ENCODE measurements around the gene RASA2.
"Not testable (repeated sequence)": the region's sequence is repeated elsewhere in the genome, so short reads cannot be mapped to it uniquely, and the experiment has no call there.

RASA2 gene

DNA sequence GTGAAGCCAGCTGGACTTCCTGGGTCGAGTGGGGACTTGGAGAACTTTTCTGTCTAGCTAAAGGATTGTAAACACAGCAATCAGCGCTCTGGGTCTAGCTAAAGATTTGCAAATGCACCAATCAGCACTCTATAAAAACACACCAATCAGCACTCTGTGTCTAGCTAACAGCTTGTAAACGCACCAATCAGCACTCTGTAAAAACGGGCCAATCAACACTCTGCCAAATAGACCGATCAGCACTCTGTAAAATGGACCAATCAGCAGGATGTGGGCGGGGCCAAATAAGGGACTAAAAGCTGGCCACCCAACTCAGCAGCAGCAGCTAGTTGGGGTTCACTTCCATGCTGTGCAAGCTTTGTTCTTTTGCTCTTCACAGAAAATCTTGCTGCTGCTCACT is 141.5 kb downstream of the RASA2 start:
- not testable (repeated sequence) for H3K27me3 Mint-ChIP-seq; ATAC-seq (replicated peaks; ENCODE audit: extremely low read depth, poor library complexity, severe bottlenecking); DNase-seq (ENCODE audit: low spot score in 2 of 2); H3K27ac Mint-ChIP-seq (ENCODE audit: low read depth); H3K4me1 Mint-ChIP-seq; H3K9me3 Mint-ChIP-seq; H3K36me3 Mint-ChIP-seq (ENCODE audit: insufficient read depth); H3K4me3 Mint-ChIP-seq

DNA sequence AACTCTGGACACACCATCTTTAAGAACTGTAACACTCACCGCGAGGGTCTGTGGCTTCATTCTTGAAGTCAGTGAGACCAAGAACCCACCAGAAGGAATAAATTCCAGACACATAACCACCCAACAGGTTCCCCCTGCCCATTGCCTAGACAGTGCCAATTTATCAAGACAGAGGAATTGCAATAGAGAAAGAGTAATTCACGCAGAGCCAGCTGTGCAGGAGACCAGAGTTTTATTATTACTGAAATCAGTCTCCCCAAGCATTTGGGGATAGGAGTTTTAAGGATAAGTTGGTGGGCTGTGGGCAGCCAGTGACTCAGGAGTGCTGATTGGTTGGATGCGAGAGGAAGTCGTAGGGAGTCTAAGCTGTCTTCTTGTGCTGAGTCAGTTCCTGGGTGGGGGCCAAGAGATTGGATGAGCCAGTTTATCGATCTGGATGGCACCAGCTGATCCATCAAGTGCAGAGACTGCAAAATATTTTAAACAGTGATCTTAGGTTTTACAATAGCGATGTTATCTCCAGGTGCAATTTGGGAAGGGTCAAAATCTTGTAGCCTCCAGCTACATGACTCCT is 142.1 kb downstream of the RASA2 start:
- not testable (repeated sequence) for H3K4me3 Mint-ChIP-seq; H3K27ac Mint-ChIP-seq (ENCODE audit: low read depth); H3K9me3 Mint-ChIP-seq; ATAC-seq (replicated peaks; ENCODE audit: extremely low read depth, poor library complexity, severe bottlenecking); H3K36me3 Mint-ChIP-seq (ENCODE audit: insufficient read depth); H3K4me1 Mint-ChIP-seq; H3K27me3 Mint-ChIP-seq; DNase-seq (ENCODE audit: low spot score in 2 of 2)

DNA sequence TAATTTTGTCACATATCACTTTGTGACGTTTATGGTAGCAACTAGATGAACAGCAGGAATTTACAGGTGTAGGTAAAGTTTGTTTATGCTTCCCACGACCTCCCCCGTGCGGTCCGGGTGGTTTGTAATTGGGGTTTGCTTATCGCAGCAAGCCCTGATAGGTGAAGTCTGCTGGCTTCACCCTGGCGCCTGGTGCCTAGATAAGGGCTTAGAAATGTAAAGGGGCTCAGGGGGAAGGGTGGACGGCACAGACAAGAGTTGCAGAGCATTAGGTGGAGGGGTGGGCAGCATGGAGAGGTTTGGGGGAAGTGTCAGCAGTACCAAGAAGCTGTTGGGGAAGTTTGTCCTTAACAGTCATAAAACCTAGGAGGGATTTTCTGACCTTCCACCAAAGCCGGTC is 143.1 kb downstream of the RASA2 start:
- H3K27ac Mint-ChIP-seq (ENCODE audit: low read depth), result no peak overlapping the region
- H3K27me3 Mint-ChIP-seq, result peaks cover 9% of the 10 kb centered on the region
- H3K4me1 Mint-ChIP-seq, result no peaks in the 10 kb centered on the region

DNA sequence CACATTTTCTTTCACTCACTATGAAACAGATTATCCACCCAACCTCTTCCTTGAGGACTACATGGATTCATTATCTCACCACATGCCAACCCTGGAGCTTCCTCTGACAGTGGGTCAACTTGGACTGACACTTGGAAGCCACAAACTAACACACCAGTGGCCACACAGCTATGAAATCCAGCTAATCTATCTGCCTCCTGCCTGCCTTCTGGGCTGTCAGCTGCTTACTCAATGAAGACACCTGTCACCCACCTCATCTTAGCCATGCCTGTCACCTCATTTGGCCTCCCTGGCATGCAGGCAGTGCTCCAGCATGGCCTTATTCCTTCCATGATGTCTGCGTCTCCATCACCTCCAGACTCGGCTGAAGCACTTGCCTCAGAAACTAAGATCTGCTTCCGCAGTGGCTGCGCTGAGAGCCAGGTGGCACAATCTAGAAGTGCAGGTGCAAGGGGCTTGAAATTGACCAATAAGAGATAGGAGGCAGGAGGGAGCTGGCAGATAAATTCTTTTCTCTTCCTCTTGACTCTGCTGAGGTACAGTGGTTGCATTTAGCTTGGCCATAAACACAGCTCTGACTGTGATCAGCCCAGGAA is 146.1 kb downstream of the RASA2 start:
- H3K27me3 Mint-ChIP-seq, result peaks cover 9% of the 10 kb centered on the region
- DNase-seq (ENCODE audit: low spot score in 2 of 2) (no peak), ATAC-seq (replicated peaks; ENCODE audit: extremely low read depth, poor library complexity, severe bottlenecking) (no peak)
- H3K36me3 Mint-ChIP-seq (ENCODE audit: insufficient read depth), result no peaks in the 10 kb centered on the region
- peaks cover 5% of the 10 kb centered on the region for H3K9me3 Mint-ChIP-seq
- H3K27ac Mint-ChIP-seq (ENCODE audit: low read depth), result no peak overlapping the region
- no peaks in the 10 kb centered on the region for H3K4me1 Mint-ChIP-seq
- no peak overlapping the region for H3K4me3 Mint-ChIP-seq

More for the DNA sequence above, 143.1 kb downstream of the RASA2 start:
- no peak for DNase-seq (ENCODE audit: low spot score in 2 of 2)
- no peaks in the 10 kb centered on the region for H3K36me3 Mint-ChIP-seq (ENCODE audit: insufficient read depth)
- peaks cover 5% of the 10 kb centered on the region for H3K9me3 Mint-ChIP-seq
- no peak overlapping the region for H3K4me3 Mint-ChIP-seq
- no peak for ATAC-seq (replicated peaks; ENCODE audit: extremely low read depth, poor library complexity, severe bottlenecking)

DNA sequence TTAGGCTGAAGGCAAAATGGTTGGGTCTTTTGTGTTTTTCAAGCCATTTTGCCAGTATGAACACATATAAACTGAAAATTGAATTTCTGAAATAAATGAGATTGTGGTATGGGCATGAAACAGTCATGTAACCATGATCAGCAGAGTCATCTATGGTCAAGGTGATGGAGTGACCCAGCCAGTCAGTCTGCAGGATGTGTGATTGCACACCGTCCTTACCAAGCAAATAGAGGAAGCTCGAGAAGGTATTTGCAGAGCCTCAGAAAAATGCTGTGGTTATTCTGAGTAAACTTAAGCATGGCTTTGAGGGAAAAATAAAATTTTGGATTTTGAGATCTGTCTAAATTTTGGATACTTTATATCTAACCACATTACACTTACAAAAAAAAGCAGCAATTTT is 155.4 kb downstream of the RASA2 start:
- Mint-ChIP-seq H3K36me3 (ENCODE audit: insufficient read depth) (no peaks in the 10 kb centered on the region), H3K9me3 (no peaks in the 10 kb centered on the region), H3K4me3 (no peak overlapping the region), H3K27ac (ENCODE audit: low read depth) (peak overlapping the region; percentile 12), H3K27me3 (no peaks in the 10 kb centered on the region), H3K4me1 (peaks cover 6% of the 10 kb centered on the region)
- DNase-seq (ENCODE audit: low spot score in 2 of 2) (no peak), ATAC-seq (replicated peaks; ENCODE audit: extremely low read depth, poor library complexity, severe bottlenecking) (no peak)

DNA sequence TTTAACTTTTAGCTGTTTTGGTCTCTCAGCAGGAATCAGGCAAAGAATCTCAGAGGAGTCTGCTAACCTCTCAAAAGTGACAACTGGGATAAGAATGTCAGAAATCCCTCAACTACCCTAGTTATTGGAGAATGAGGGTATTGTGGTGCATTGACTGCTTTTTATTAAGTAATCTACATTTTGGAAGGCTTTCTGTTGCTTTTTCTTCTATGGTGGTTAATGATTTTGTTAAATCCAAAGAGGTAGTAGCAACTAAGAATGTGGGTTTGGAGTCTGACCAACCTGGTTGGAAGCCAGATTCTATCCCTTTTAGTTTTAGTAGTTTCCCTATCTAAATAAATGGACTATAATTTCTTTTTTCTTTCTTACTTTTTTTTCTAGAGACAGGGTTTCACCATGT is 156.6 kb downstream of the RASA2 start:
- H3K4me3 Mint-ChIP-seq, result no peak overlapping the region
- H3K27me3 Mint-ChIP-seq, result no peaks in the 10 kb centered on the region
- peaks cover 6% of the 10 kb centered on the region for H3K4me1 Mint-ChIP-seq
- DNase-seq (ENCODE audit: low spot score in 2 of 2) (no peak), ATAC-seq (replicated peaks; ENCODE audit: extremely low read depth, poor library complexity, severe bottlenecking) (no peak)
- no peak overlapping the region for H3K27ac Mint-ChIP-seq (ENCODE audit: low read depth)
- H3K36me3 Mint-ChIP-seq (ENCODE audit: insufficient read depth), result no peaks in the 10 kb centered on the region
- no peaks in the 10 kb centered on the region for H3K9me3 Mint-ChIP-seq

DNA sequence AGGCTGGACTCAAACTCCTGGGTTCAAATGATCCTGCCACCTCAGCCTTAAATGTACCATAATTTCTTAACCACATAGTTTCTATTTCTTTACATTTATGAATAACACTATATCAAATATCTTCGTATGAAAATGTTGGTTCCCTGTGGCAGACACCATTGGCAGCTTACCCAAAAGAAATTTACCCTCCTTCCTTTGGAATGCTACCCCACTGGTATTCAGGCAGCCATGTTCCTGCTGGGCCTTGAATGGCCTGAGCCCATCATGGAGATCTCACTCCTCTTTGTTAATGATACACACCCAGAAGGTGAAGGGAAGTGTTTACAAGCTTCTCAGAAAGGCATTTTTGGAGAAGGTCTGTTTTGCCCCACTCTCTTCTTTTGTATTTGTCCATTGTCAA is 157.0 kb downstream of the RASA2 start:
- no peak for DNase-seq (ENCODE audit: low spot score in 2 of 2)
- no peaks in the 10 kb centered on the region for H3K27me3 Mint-ChIP-seq
- H3K27ac Mint-ChIP-seq (ENCODE audit: low read depth), result no peak overlapping the region
- H3K9me3 Mint-ChIP-seq, result no peaks in the 10 kb centered on the region
- peaks cover 6% of the 10 kb centered on the region for H3K4me1 Mint-ChIP-seq
- no peak for ATAC-seq (replicated peaks; ENCODE audit: extremely low read depth, poor library complexity, severe bottlenecking)
- no peaks in the 10 kb centered on the region for H3K36me3 Mint-ChIP-seq (ENCODE audit: insufficient read depth)
- H3K4me3 Mint-ChIP-seq, result no peak overlapping the region

DNA sequence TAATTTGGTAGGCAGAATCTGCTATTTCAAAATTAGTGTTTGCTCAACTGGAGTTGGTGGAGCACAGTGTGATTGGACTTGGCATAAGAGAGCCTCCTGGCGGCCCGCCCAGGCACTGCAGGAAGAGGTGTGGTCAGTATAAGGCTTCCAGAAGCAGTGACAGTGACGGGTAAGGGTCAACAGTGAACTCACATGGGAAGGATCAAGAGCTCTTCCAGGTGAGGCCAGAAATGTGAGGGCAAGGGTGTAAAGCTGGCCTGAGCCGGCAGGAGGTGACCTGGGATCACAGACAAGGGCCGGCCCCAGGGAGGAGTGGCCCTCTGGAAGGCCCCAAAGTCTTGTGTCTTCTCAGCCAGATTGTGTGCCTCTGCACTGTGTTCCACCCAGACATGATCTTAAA is 158.1 kb downstream of the RASA2 start:
- peaks cover 6% of the 10 kb centered on the region for H3K4me1 Mint-ChIP-seq
- H3K27me3 Mint-ChIP-seq, result no peaks in the 10 kb centered on the region
- H3K4me3 Mint-ChIP-seq, result no peak overlapping the region
- ATAC-seq (replicated peaks; ENCODE audit: extremely low read depth, poor library complexity, severe bottlenecking), result peak; percentile 70
- no peaks in the 10 kb centered on the region for H3K9me3 Mint-ChIP-seq
- DNase-seq (ENCODE audit: low spot score in 2 of 2), result peak; percentile 28 to 47
- H3K36me3 Mint-ChIP-seq (ENCODE audit: insufficient read depth), result no peaks in the 10 kb centered on the region
- peak overlapping the region; percentile 8 for H3K27ac Mint-ChIP-seq (ENCODE audit: low read depth)

DNA sequence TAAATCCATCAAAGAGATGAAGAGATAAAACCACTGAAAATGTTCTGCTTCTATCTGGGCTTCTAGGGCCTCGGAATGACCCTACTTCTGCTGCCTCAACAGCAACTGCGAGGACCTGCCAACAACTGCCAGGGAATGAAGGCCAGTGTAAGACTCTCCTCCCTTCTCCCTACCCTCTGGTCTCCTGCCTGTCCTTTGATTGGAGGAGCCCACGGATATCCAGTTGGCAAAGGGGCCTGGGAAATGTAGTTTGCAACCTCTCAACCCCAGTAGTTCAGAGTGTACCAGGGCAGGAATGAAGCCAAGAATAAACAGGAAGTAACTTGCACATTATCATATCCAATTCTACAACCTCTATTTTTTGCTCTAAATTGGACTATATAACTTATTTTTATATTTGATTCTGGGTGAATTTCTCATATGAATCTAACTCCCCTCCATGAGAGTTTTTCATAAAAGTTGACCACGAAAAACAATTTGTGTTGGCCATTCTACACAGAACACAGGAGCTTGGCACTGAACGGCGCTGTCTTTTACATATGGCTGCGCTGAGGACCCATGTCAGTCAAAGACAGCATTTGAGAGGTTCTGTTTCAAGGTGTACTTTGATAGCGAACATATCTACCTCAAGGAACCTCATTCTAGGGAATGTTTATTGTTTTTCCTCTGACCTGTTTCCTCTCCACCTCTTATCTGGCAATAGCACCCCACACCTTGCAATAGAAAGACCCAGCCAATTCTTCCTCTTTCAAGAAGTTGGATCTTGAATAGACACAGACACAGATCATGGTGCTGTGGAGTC is 160.1 kb downstream of the RASA2 start:
- Mint-ChIP-seq H3K27ac (ENCODE audit: low read depth) (no peak overlapping the region), H3K4me1 (peaks cover 6% of the 10 kb centered on the region), H3K4me3 (no peak overlapping the region), H3K27me3 (no peaks in the 10 kb centered on the region), H3K9me3 (no peaks in the 10 kb centered on the region), H3K36me3 (ENCODE audit: insufficient read depth) (no peaks in the 10 kb centered on the region)
- no peak for DNase-seq (ENCODE audit: low spot score in 2 of 2)
- ATAC-seq (replicated peaks; ENCODE audit: extremely low read depth, poor library complexity, severe bottlenecking), result no peak

DNA sequence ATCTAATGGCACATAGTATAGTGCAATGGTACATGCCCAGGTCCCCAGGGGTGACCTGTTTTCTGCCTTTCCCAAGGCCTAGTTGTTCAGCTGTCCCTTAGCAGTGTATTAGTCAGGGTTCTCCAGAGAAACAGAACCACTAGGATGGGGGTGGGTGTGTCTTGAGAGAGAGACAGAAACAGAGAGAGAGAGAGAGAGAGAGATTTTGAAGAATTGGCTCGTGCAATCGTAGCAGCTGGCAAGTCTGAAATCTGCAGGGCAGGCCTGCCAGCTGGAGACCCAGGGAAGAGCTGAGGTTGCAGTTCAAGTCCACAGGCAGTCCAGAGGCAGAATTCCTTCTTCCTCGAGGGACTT is 160.7 kb downstream of the RASA2 start:
- Mint-ChIP-seq H3K4me3 (no peak overlapping the region), H3K27ac (ENCODE audit: low read depth) (no peak overlapping the region), H3K36me3 (ENCODE audit: insufficient read depth) (no peaks in the 10 kb centered on the region), H3K27me3 (no peaks in the 10 kb centered on the region), H3K9me3 (no peaks in the 10 kb centered on the region), H3K4me1 (peaks cover 6% of the 10 kb centered on the region)
- ATAC-seq (replicated peaks; ENCODE audit: extremely low read depth, poor library complexity, severe bottlenecking) (no peak), DNase-seq (ENCODE audit: low spot score in 2 of 2) (no peak)

DNA sequence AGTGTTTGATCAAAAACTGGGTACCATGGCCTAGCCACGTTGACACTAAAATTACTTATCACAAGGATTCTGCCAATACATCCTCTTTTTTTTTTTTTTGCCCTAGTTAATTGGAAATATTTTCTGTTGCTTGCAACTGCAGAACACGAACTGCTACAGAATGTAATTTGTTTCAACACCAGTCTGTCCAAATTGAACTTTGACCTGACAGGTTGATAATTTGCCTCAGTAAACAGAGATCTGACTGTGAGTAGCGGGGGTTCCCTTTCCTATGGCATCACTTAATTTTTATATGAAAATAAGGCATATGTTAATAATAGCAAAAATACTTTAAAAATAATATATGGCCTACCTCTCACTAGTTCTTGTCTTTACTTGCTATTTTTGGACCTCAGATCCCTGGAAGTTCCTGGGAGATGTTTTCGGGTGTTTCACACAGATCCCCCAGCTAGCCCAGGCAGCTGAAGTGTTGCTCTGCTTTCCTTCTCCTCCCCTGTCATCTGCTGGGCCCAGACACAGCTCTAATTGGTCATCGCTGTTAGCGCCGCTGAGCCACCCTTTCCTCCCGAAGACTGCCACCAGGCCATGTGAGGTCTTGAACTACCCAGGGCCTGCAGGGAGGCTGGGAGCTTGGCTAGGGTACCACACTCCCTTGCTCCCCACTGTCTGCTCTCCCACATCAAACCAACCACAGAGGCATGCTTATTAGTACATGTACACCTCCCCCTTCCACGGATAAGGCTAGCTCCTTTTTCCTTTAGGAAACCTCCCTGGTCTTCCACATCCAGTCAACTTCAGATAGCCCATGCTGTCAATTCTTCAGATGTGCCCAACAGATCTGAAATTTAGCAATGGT is 161.5 kb downstream of the RASA2 start:
- Mint-ChIP-seq H3K36me3 (ENCODE audit: insufficient read depth) (no peaks in the 10 kb centered on the region), H3K4me3 (no peak overlapping the region), H3K27me3 (no peaks in the 10 kb centered on the region), H3K27ac (ENCODE audit: low read depth) (no peak overlapping the region), H3K9me3 (no peaks in the 10 kb centered on the region), H3K4me1 (peaks cover 6% of the 10 kb centered on the region)
- DNase-seq (ENCODE audit: low spot score in 2 of 2) (no peak), ATAC-seq (replicated peaks; ENCODE audit: extremely low read depth, poor library complexity, severe bottlenecking) (no peak)

DNA sequence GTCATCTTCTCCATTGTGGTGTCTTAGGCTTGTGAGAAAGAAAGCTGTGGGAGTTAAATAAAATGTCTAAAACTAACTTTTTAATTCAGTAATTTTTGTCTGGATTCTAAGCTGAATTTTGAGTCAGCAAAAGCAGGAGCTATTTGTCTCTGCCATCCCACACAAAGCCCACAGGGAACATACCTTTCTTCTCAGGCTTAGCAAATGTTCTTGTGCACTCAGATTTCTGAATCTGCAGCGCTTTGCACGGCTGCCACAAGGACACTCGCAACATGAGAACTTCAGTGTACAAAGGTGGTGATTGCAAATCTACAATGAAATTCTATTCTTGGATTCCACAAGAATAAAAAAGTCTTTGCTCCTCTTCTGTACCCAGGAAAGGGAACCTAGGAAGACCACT is 163.0 kb downstream of the RASA2 start:
- H3K9me3 Mint-ChIP-seq, result no peaks in the 10 kb centered on the region
- H3K36me3 Mint-ChIP-seq (ENCODE audit: insufficient read depth), result no peaks in the 10 kb centered on the region
- DNase-seq (ENCODE audit: low spot score in 2 of 2) (no peak), ATAC-seq (replicated peaks; ENCODE audit: extremely low read depth, poor library complexity, severe bottlenecking) (no peak)
- H3K27me3 Mint-ChIP-seq, result peaks cover 10% of the 10 kb centered on the region
- H3K4me1 Mint-ChIP-seq, result peaks cover 3% of the 10 kb centered on the region
- no peak overlapping the region for H3K27ac Mint-ChIP-seq (ENCODE audit: low read depth)
- H3K4me3 Mint-ChIP-seq, result no peak overlapping the region

Data from central memory CD8-positive, alpha-beta T cell (primary cell).